Fibroblast of skin of abdomen (primary cell): ENCODE results near the gene COL9A1.

Experiments
- DNase-seq: peaks from one replicate; pipeline ENCODE4 v3.0.0-alpha.2; 2013

COL9A1 gene

GRCh38 chr6:70286905-70287304 is 16.0 kb downstream of the COL9A1 start:
- no peak for DNase-seq

DNA sequence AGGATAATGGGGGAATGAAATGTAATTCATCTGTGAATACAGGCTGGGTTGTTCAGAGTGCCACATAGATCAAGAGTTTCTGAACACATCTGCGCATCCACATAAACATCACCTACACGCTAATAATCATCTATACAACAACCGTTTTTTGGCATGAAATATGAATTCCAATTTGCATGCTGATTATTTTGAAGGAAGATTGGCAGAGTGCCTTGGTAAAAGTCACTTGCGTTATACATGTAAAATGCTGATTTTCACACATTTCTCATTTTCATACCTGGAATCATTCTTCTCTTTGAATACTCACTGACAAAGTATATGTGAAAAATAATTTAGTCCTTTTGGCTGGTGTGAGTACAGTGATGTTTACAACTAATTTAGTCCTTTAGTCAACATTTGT is 17.7 kb downstream of the COL9A1 start:
- no peak for DNase-seq

- DNase-seq, result no peak
Measured at GRCh38 chr6:70282919-70283461, 19.9 kb downstream of the COL9A1 start.

DNA sequence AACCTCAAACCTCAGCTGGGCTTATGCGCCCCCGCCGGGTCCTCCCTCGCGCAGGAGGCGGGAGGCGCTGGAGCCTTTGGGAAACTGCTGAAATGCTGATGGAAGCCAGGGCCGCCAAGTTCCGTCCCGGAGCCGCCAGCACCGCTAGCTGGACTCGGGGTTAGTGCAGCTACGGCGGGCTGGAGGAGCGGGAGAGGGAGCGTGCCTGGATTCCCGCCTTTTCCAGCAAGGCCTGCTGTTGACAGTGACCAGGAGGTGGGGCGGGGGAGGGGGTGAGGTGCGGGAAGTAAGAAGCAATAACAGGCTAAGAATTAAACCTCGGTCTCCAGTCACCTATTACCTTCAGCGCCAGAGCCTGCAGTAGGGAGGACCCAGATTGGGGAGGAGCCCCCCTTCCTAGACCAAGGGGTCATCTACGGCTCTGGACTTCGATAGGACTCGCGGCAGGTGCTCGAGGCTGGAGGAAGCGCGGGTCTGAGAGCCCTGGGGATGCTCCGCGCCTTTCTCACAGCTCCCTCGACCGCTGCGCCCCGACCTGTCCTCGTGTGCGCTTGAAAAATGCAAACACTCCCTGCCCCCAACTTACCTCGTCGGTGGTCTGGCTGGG is 20.5 kb downstream of the COL9A1 start:
- no peak for DNase-seq

- DNase-seq, result no peak
Measured at GRCh38 chr6:70281923-70282311, 21.0 kb downstream of the COL9A1 start.

DNA sequence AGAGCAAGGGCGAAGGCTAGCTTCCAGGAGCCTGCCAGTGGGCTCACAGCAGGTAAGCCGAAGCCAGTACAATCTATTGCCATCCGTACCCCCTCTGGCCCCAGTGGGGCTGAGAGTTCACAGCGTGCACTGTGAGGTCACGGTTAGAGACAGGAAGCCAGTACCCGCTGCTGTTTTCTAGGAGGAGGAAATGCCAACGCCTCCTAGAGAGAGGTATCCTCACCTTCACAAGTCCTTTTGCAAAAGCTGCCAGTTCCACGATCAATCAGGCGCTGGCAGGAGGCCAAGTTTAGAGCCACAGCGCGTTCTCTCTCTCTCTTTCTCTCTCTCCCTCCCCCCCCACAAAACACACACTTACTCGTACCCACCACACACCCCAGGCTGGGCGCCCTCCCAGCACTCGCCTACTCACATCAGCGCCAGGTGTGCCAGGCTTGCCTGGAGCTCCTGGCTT is 22.5 kb downstream of the COL9A1 start:
- DNase-seq, result no peak

- DNase-seq, result peak; percentile 21
Measured at GRCh38 chr6:70277470-70277869, 25.4 kb downstream of the COL9A1 start.

DNA sequence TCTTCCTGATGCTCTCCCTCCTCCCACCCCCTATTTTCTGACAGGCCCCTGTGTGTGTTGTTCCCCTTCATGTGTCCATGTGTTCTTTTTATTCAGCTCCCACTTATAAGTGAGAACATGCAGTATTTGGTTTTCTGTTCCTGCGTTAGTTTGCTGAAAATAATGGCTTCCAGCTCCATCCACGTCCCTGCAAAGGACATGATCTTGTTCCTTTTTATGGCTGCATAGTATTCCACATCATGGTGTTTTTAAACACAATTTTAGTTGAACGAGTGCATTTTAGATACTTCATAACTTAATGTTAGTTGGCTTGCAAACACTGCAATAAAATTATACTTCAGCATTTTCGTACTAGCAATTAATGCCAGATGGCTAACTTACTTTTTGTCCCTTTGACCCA is 28.5 kb downstream of the COL9A1 start:
- DNase-seq, result no peak

GRCh38 chr6:70272071-70272470 is 30.8 kb downstream of the COL9A1 start:
- DNase-seq, result no peak

DNA sequence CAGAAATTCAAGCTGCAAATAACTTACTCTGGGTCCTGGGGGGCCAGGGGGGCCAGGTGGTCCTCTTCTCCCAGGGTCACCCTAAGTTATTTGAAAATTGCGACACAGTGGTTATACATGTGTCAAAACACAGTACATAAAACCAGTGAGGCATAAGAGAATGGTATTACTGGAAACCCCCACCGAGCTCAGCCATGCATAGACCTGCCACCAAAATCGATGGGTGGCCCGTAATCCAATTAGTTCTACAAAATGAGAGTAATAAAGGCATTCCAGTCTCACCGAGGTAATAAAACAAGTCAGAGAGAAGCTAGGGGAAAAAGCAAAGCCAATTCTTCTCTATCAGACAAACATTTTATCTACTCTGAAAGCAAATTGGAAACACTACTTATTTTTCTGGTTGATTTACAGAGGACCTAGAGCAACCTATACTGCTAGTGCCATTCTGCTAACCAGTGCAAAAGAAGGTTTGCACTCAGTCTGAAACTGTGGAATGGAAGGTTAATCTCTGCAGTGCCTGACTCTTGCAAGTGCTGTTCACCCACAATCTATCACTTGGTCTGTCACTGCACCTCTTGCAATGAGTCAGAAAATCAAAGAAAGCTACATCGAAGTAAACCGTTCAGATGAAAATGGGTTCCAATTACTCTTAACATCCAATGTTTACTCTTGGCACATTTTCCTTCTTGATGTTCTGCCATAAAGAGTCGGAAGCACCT is 32.4 kb downstream of the COL9A1 start:
- DNase-seq, result no peak

DNA sequence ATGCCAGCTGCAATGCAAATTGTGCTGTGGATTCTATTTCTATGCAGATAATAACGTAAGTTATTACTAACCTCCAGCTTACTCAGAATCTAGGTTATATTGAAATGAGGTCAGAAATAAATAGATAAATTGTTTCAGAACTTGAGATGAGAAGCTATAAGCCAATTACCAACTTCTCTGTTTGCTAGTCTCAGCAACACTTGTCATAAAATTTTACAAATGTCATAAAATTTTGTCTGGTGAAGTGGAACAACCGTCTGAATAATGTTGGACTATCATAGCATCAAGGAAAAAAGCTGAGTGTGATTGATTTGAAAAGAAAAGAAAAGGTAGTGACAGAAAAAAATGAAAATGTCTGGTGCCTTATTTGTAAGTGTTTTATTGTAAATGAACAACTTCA is 36.7 kb downstream of the COL9A1 start:
- no peak for DNase-seq

GRCh38 chr6:70264306-70264705 is 38.6 kb downstream of the COL9A1 start:
- no peak for DNase-seq

GRCh38 chr6:70258483-70258882 is 44.4 kb downstream of the COL9A1 start:
- DNase-seq, result no peak

DNA sequence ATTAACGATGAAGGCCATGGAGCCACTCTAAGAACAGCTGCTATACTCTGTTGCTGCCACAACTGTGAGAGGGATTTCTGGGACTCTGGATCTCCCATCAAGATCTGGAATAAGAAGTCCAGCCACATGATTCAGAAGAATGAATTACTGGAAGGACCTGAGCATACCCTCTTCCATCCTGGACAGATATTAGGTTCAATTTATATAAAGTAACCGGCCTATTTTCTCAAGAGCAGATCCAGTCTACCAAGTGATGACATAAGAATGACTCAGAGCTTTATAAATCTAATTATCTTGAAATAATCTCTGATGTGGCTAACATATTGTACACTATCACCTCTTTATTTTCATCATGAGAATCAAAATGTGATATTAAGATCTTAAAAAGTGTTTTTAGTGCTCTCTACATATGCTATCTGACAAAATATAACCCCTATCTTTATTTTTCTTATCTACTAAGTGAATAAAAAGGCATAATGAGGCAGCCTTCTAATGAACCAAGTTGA is 45.1 kb downstream of the COL9A1 start:
- no peak for DNase-seq

- no peak for DNase-seq
Measured at GRCh38 chr6:70254784-70255183, 48.1 kb downstream of the COL9A1 start.

DNA sequence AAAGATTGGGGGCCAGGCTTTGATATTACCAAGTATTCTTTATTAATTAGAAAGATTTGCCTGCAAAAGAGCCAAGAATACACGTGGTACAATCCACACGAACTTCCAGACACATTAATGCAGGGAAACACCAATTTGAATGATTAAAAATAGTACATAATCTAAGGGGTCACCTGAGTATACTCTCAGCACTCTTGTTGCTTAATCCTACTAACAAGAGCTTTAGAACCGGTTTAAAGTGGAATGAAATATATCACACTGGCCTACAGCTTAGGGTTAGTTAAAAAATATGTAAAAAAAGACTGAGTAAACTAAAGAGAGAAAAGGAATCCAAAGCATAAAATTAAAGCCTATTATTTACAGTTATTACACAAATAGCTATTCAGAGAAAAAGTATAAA is 49.0 kb downstream of the COL9A1 start:
- DNase-seq, result no peak

DNA sequence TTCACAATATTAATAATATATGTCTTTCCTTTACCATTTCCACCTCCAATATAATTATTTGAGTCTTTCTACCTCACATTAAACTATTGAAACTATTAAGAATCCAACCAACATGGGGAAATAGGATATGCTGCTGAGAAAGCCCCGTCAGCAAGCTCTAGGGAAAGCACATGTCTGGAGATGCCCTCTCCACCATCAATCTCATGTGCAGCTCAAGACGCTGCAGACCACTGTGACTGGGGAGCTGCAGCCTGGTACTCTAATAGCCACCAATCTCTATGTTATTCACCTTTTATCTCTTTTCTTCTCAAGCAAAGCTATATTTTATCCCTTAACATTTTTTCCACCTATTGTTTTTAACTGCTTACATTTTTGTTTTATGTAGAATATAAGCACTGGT is 50.3 kb downstream of the COL9A1 start:
- no peak for DNase-seq

- DNase-seq, result no peak
Measured at GRCh38 chr6:70246118-70246517, 56.8 kb downstream of the COL9A1 start.

DNA sequence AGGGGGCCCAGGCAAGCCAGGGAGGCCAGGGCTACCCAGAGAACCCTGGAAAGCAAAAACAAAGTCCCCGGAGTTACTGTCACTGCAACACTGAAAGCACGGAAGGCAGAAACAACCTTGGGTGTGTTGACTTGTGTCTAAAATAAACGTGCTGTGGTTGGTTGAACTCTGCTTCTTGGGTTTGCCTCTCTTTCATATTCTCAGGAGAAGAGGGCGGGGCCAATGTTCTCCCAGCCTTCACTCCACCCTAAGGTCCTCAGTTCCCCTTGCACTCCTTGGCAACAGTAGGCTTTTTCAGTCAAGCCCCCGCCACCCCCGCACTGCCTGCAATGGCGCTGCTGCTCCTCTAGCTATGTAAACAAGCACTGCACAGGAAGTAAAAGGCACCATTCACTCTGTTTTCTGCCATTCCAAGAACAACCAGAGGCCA is 60.9 kb downstream of the COL9A1 start:
- no peak for DNase-seq

GRCh38 chr6:70241031-70241430 is 61.9 kb downstream of the COL9A1 start:
- no peak for DNase-seq

GRCh38 chr6:70236343-70236742 is 66.5 kb downstream of the COL9A1 start:
- DNase-seq, result no peak

DNA sequence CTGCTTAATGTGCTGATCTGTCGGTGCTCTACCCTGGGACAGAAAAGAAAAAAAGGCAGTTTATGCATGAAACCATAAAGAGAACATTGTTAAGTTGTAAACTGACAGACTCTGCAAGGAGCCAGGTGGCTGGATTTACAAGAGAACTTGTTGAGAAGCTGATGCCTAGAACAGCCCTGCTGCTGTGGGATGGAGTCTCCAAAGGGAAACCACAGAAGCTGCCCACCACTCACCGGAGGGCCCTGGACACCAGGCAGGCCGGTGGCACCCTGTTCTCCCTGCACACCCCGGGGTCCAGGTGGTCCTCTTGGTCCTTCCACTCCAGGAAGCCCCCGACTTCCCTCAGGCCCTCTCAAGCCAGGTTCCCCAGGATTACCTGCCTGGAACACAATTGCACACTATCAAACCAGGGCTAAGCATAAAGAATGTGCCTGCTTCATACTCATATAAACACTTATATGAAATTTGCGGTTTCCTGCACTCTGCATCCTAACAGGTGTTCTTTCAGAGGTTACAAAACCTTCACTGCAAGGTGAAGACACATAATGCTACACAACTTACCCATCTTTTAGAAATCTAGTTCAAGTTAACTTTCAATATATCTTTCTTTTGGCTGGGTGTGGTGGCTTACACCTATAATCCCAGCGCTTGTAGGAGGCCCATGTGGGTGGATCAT is 68.2 kb downstream of the COL9A1 start:
- no peak for DNase-seq

DNA sequence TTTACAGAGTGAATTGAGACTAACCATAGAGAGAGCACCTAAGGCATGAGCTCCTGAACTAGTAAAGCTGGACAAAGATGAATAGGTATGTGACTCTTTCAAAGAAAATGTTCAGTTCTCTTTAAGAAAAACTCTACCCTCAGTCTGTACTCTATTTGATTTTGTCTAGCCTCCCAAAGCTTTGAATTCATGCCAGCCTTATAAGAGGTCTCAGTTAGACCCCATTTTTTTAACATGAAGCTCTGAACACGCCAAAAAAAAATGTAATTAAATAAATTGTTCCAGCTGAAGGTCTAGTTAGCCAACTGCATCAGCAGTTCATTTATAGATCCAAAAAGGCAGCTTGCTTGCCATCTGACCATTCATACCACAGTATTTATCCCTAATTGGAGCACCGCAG is 71.6 kb downstream of the COL9A1 start:
- DNase-seq, result no peak

GRCh38 chr6:70225055-70225454 is 77.8 kb downstream of the COL9A1 start:
- DNase-seq, result no peak
